ENCODE data around the gene COX17.

The COX17 gene

GRCh38 chr3:119673875-119674274, 3.3 kb downstream of the COX17 start:
- DNase-seq = no peak

GRCh38 chr3:119672776-119673175, 4.4 kb downstream of the COX17 start:
- DNase-seq = no peak

- DNase-seq = no peak
Observed at GRCh38 chr3:119669906-119670570, 7.2 kb downstream of the COX17 start.

- DNase-seq = no peak
Observed at GRCh38 chr3:119665954-119666559, 11.1 kb downstream of the COX17 start.

GRCh38 chr3:119664850-119665379, 12.3 kb downstream of the COX17 start:
- DNase-seq = no peak

GRCh38 chr3:119664370-119664769, 12.8 kb downstream of the COX17 start:
- DNase-seq = no peak

GRCh38 chr3:119663885-119664284, 13.3 kb downstream of the COX17 start:
- no peak for DNase-seq

GRCh38 chr3:119662604-119663373, 14.4 kb downstream of the COX17 start:
- no peak for DNase-seq

- DNase-seq = no peak
Observed at GRCh38 chr3:119660474-119661440, 16.4 kb downstream of the COX17 start, which contains the start of gene POPDC2. POPDC2 (minus strand) TSS chr3:119660589; CDS start chr3:119660423, 166 bp downstream.

GRCh38 chr3:119659606-119660291, 17.5 kb downstream of the COX17 start:
- DNase-seq = no peak

GRCh38 chr3:119658994-119659393, 18.2 kb downstream of the COX17 start:
- DNase-seq = no peak

GRCh38 chr3:119657887-119658702, 19.1 kb downstream of the COX17 start:
- no peak for DNase-seq

GRCh38 chr3:119653876-119654275, 23.3 kb downstream of the COX17 start:
- DNase-seq = no peak

GRCh38 chr3:119652306-119653033, 24.7 kb downstream of the COX17 start:
- no peak for DNase-seq

GRCh38 chr3:119649761-119650160, 27.4 kb downstream of the COX17 start:
- DNase-seq = no peak

- no peak for DNase-seq
Observed at GRCh38 chr3:119647843-119648575, 29.2 kb downstream of the COX17 start.

- DNase-seq = no peak
Observed at GRCh38 chr3:119647171-119647570, 30.0 kb downstream of the COX17 start.

- DNase-seq = no peak
Observed at GRCh38 chr3:119645813-119646212, 31.4 kb downstream of the COX17 start.

- no peak for DNase-seq
Observed at GRCh38 chr3:119644481-119644880, 32.7 kb downstream of the COX17 start.

All from activated effector memory CD4-positive, alpha-beta T cell treated with anti-CD3 and anti-CD28 coated beads, Interleukin-2, amount 50 U/mL, for 16 hours (primary cell).